HG02759 (cell line): ENCODE measurements around the gene KREMEN2.
A peak's percentile ranks its signal among the peaks of the same experiment; 100 is the strongest.

Experiments
- ATAC-seq: cut with Tn5 transposase; IDR thresholded peaks from one replicate; pipeline ENCODE4 v1.9.1; 2021; ENCODE audit warnings: mild to moderate bottlenecking, moderate library complexity; ENCODE audit not compliant: unreplicated experiment

The KREMEN2 gene

GRCh38 chr16:2976201-2976600 is 12.1 kb downstream of the KREMEN2 start:
- no peak for ATAC-seq

- no peak for ATAC-seq
Observed at GRCh38 chr16:2976673-2977072, 12.6 kb downstream of the KREMEN2 start.

GRCh38 chr16:2977440-2977839 is 13.4 kb downstream of the KREMEN2 start:
- ATAC-seq, result no peak

GRCh38 chr16:2979669-2980226 is 15.7 kb downstream of the KREMEN2 start:
- ATAC-seq, result no peak

- ATAC-seq, result peak; percentile 78
Observed at GRCh38 chr16:2980227-2981176, 16.4 kb downstream of the KREMEN2 start, which contains the start of gene PKMYT1. Gene PKMYT1 (minus strand): TSS chr16:2980446. CDS start chr16:2979657, 789 bp downstream.

GRCh38 chr16:2981177-2981898 is 17.3 kb downstream of the KREMEN2 start:
- ATAC-seq, result peak; percentile 1

DNA sequence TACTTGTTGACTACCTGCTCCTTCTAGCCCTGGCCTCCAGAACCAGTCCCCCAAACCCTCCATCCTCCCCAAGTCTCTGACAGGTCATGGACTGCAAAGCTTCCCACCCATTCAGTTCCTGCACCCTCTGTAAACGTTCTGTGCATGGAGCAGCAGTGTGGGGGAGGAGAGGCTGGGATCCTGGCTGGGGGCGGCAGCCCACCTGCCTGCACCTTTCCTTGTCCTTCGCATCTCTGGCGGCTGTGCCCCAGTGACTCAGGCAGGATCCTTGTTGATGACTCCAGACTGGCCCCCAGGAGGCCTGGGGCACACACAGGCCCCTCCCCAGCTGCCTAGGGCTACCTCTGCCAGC is 17.8 kb downstream of the KREMEN2 start:
- no peak for ATAC-seq

DNA sequence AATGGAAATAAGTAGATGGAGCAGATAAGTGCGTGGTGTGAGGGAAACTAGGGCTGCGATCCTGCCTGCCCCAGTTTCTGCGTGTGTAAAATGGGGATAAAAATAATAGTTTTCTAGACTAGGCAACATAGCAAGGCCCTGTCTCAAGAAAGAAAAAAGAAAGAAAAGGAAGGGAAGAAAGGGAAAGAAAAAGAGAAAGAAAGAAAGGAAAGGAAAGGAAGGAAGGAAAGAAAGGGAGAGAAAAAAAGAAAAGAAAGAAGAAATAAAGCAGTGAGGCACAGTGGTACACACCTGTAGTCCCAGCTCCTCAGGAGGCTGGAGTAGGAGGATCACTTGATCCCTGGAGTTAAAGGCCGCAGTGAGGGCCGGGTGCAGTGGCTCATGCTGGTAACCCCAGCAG is 18.3 kb downstream of the KREMEN2 start:
- no peak for ATAC-seq

DNA sequence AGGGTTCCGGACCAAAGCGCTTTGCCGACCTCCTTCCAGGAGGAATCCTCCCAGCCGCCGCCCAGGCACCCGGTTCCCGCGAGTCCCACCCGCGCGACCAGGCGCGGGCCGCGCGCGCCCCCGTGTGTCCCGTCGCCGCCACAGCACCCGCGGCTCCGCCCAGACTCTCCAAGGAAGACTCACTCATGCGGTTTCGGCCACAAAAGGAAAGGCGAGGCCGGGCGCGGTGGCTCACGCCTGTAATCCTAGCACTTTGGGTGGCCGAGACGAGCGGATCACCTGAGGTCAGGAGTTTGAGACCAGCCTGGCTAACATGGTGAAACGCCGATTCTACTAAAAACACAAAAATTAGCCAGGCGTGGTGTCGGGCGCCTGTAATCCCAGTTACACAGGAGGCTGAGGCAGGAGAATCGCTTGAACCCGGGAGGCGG is 19.6 kb downstream of the KREMEN2 start:
- no peak for ATAC-seq

DNA sequence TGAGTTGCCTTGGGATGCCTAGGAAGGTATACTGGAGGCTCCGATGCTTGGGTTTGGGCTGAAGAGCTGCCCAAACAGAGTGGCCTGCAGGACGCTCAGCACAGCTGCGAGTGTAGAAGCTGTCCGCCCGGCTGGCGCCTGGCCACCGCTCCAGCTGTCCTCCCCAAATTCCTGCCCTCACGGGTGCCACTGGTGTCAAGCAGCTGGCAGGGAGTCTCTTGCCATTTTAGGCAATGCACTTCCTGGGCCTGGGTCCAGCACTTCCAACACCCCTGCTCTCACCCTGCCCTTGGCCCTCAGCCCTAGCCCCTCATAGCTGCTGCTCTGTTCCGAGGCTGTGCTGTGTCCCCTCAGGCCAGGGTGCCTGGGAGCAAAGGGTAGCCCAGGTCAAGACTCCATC is 21.4 kb downstream of the KREMEN2 start:
- ATAC-seq, result no peak

DNA sequence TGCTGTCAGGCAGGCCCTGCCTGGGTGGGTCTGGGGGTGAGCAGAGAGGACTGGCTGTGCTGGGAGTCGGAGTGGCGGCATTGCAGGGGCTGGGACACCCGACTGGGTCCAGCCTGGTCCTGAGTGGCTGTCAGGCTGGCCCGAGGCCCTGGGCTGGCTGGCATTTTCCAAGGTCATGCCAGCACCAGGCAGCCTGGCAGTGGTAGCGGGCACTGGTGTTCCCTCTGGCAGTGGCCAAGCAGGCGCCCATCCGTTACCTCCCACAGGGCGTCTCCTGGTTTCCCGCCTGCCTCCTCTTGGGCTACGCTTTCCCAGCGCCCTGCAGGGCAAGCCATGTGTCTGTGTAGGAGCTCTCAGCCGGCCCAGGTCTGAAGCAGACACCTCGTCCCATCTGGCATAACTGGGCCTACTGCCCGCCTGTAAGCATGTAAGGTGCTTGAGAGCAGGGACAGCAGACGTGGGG is 21.8 kb downstream of the KREMEN2 start:
- ATAC-seq, result no peak

DNA sequence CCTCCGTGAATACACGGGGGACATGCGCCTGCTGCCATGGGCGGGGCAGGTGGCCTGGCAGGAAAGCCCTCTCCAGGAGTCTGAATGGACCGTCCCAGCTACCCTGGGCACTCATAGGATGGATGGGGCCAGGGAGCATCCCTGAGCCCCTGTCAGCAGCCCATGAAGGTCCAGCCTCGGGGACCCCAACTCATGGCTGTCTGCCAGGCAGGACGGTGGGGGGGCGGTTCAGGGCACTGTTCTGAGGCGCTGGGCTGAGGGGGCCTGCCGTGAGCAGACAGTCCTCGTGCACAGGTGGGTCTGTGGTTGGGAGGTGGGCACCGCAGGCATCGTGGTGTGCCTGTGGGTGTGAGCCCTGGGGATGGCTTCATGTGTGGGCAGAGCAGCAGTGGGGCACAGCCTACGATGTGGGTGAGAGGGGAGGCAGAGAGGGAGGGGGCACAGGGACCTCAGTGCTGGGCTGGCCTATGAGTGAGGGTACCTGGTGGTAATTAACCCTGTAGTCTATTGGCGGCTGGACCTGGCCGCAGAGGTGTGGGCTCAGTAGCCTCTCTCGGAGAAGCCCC is 22.6 kb downstream of the KREMEN2 start:
- no peak for ATAC-seq

DNA sequence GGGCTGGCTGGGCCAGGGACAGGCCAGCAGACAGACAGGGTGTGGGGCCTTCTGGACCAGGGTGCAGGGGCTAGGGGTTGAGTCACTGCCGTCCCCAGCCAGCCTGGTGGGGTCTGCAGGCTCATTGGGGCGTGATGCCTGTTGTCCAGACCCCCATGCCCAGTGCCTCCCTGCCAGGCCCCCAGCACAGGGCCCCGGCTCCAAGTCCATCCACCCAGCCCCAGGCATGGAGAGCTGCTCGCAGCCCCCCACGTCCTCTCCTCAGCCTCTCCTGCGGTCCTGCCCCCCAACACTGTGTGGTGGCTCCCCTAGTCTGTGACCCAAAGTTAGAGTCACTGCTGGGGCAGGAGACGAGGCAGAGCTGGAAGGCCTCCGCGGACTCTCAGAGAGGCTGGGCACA is 23.2 kb downstream of the KREMEN2 start:
- ATAC-seq, result no peak

DNA sequence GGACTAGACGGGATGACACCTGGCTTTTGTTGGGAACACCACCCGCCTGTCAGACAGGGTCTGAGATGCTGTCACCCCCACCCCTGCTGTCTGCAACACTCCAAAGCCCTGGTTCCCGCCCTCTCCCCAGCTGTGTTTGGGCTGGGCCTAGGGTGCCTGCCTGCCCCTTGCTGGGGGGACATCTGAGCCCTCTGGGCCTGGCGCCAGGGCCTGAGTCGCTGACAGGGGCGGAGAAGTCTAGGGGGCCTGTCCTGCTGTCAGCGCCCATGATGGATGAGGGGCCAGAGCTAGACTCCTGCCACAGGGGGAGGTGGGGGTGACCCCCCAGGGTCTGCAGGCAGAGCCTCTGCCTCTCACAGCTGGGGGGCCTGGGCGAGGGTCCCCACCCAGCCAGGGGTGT is 23.8 kb downstream of the KREMEN2 start:
- no peak for ATAC-seq

DNA sequence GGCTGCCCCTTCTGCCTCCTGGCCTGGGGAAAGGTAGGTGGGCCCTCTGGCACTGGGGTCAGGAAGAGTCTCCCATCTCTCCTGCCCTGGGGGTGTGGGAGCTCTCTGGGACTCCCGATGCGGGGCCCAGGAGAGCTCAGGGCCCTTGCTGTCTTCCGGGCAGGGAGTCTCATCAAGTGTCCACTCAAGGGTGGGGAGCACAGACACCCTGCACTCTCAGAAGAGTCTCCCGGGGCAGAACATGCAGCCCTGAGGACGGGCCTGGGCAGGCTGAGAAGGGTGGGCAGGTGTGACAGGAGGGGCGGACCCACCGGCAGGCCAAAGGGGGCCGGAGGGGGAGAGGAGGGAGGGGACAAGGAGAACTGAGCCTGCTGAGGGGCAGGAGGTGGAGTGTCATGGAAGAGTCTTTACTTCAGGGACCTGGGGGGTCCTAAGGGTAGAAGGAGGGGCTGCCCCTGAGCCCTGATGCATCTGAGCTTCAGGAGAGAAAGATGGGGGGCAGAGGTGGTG is 24.6 kb downstream of the KREMEN2 start:
- ATAC-seq, result no peak

GRCh38 chr16:2990891-2991290 is 26.8 kb downstream of the KREMEN2 start:
- ATAC-seq, result no peak

GRCh38 chr16:2991566-2992261 is 27.6 kb downstream of the KREMEN2 start:
- no peak for ATAC-seq

- no peak for ATAC-seq
Observed at GRCh38 chr16:2992383-2993081, 28.5 kb downstream of the KREMEN2 start.

- no peak for ATAC-seq
Observed at GRCh38 chr16:2996298-2996697, 32.2 kb downstream of the KREMEN2 start.

DNA sequence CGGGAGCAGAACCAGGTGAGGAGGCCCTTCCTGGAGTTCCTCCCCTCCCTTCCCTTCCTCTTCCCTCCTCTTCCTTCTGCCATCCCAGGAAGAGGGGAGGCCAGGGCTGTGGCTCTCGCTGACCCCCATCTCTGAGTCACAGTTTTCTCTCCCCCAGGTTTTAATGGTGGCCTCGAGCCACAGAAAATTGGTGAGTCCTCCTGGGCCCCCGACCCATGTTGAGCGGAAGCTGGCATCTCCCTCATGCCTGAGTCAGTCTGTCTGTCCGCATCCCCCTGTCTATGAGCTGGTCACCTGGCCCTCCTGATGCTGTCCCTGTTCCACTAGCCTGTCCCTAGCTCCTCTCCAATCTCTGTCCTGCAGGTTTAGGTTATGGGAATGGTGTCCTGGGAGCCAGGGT is 35.9 kb downstream of the KREMEN2 start:
- ATAC-seq, result no peak
